ENCODE measurements around the gene FIGN. TPM values are rescaled to one million over a fixed set of nuclear protein-coding genes. Genes with fewer than 3 reads are reported as not detected.

FIGN gene
- total RNA-seq, 3 donors from 2014 or later: 2.6 to 13.9 (median 5.0) TPM

- TF ChIP-seq POLR2AphosphoS5 (IDR thresholded peaks at IDR 0.05) (no peak), POLR2A (IDR thresholded peaks at IDR 0.05) (no peak), CTCF (IDR thresholded peaks at IDR 0.05) (no peak)
- intact Hi-C loops (cut with DNase I; ENCODE audit: low total_unique reads): no loop called here
- no peaks in the 10 kb centered on the region for H3K9me3 ChIP-seq
- H3K4me3 ChIP-seq: no peak overlapping the region
- H3K27me3 ChIP-seq: no peaks in the 10 kb centered on the region
- no peak overlapping the region for H3K27ac ChIP-seq
- DNase-seq (ENCODE audit: low spot score in 2 of 2): no peak
- no peaks in the 10 kb centered on the region for H3K4me1 ChIP-seq
- no peaks in the 10 kb centered on the region for H3K36me3 ChIP-seq
Measured at GRCh38 chr2:163764566-163764965, 28.8 kb upstream of the FIGN start.

- H3K27me3 ChIP-seq: no peaks in the 10 kb centered on the region
- intact Hi-C loops (cut with DNase I; ENCODE audit: low total_unique reads): no loop called here
- H3K4me1 ChIP-seq: no peaks in the 10 kb centered on the region
- no peak overlapping the region for H3K27ac ChIP-seq
- TF ChIP-seq POLR2A (IDR thresholded peaks at IDR 0.05): no peak
- TF ChIP-seq POLR2AphosphoS5 (IDR thresholded peaks at IDR 0.05): no peak
- TF ChIP-seq CTCF (IDR thresholded peaks at IDR 0.05): no peak
- H3K36me3 ChIP-seq: no peaks in the 10 kb centered on the region
- no peak overlapping the region for H3K4me3 ChIP-seq
- no peak for DNase-seq (ENCODE audit: low spot score in 2 of 2)
- H3K9me3 ChIP-seq: no peaks in the 10 kb centered on the region
Measured at GRCh38 chr2:163759013-163759412, 23.2 kb upstream of the FIGN start.

GRCh38 chr2:163757814-163758213 lies 22.0 kb upstream of the FIGN start:
- DNase-seq (ENCODE audit: low spot score in 2 of 2): no peak
- Histone ChIP-seq H3K27ac (no peak overlapping the region), H3K9me3 (no peaks in the 10 kb centered on the region), H3K36me3 (no peaks in the 10 kb centered on the region), H3K4me1 (no peaks in the 10 kb centered on the region), H3K27me3 (no peaks in the 10 kb centered on the region), H3K4me3 (no peak overlapping the region)
- intact Hi-C loops (cut with DNase I; ENCODE audit: low total_unique reads): no loop called here
- TF ChIP-seq POLR2A (IDR thresholded peaks at IDR 0.05): no peak
- TF ChIP-seq CTCF (IDR thresholded peaks at IDR 0.05): no peak
- no peak for TF ChIP-seq POLR2AphosphoS5 (IDR thresholded peaks at IDR 0.05)

GRCh38 chr2:163756588-163756987 lies 20.8 kb upstream of the FIGN start:
- no peak overlapping the region for H3K27ac ChIP-seq
- no peaks in the 10 kb centered on the region for H3K27me3 ChIP-seq
- no peaks in the 10 kb centered on the region for H3K36me3 ChIP-seq
- intact Hi-C loops (cut with DNase I; ENCODE audit: low total_unique reads): no loop called here
- TF ChIP-seq POLR2AphosphoS5 (IDR thresholded peaks at IDR 0.05) (no peak), POLR2A (IDR thresholded peaks at IDR 0.05) (no peak), CTCF (IDR thresholded peaks at IDR 0.05) (no peak)
- H3K4me3 ChIP-seq: no peak overlapping the region
- no peak for DNase-seq (ENCODE audit: low spot score in 2 of 2)
- no peaks in the 10 kb centered on the region for H3K9me3 ChIP-seq
- H3K4me1 ChIP-seq: no peaks in the 10 kb centered on the region

- Histone ChIP-seq H3K9me3 (no peaks in the 10 kb centered on the region), H3K27me3 (no peaks in the 10 kb centered on the region), H3K4me3 (no peak overlapping the region), H3K4me1 (no peaks in the 10 kb centered on the region), H3K36me3 (no peaks in the 10 kb centered on the region), H3K27ac (no peak overlapping the region)
- intact Hi-C loops (cut with DNase I; ENCODE audit: low total_unique reads): no loop called here
- TF ChIP-seq POLR2AphosphoS5 (IDR thresholded peaks at IDR 0.05): no peak
- TF ChIP-seq CTCF (IDR thresholded peaks at IDR 0.05): no peak
- TF ChIP-seq POLR2A (IDR thresholded peaks at IDR 0.05): no peak
- no peak for DNase-seq (ENCODE audit: low spot score in 2 of 2)
Measured at GRCh38 chr2:163755366-163755765, 19.6 kb upstream of the FIGN start.

Data from breast epithelium (tissue), 4 donors.